ENCODE data around the gene CDH4.

CDH4 gene

GRCh38 chr20:61927826-61928541 is 675.9 kb downstream of the CDH4 start:
- no peak for DNase-seq (ENCODE audit: low spot score)
- TF ChIP-seq CTCF (IDR thresholded peaks at IDR 0.05; ENCODE audit: extremely low read depth, missing control alignments): no peak

GRCh38 chr20:61929561-61929960 is 677.5 kb downstream of the CDH4 start:
- no peak for DNase-seq (ENCODE audit: low spot score)
- no peak for TF ChIP-seq CTCF (IDR thresholded peaks at IDR 0.05; ENCODE audit: extremely low read depth, missing control alignments)

GRCh38 chr20:61929971-61930666 is 678.1 kb downstream of the CDH4 start:
- no peak for DNase-seq (ENCODE audit: low spot score)
- TF ChIP-seq CTCF (IDR thresholded peaks at IDR 0.05; ENCODE audit: extremely low read depth, missing control alignments): no peak

- DNase-seq (ENCODE audit: low spot score): no peak
- TF ChIP-seq CTCF (IDR thresholded peaks at IDR 0.05; ENCODE audit: extremely low read depth, missing control alignments): no peak
Measured at GRCh38 chr20:61930776-61931475, 678.9 kb downstream of the CDH4 start.

- no peak for DNase-seq (ENCODE audit: low spot score)
- no peak for TF ChIP-seq CTCF (IDR thresholded peaks at IDR 0.05; ENCODE audit: extremely low read depth, missing control alignments)
Measured at GRCh38 chr20:61931476-61932198, 679.6 kb downstream of the CDH4 start.

- TF ChIP-seq CTCF (IDR thresholded peaks at IDR 0.05; ENCODE audit: extremely low read depth, missing control alignments): no peak
- no peak for DNase-seq (ENCODE audit: low spot score)
Measured at GRCh38 chr20:61932199-61932592, 680.1 kb downstream of the CDH4 start.

Measured in GM20000 (cell line).